PC-9 (cell line): ENCODE measurements around the gene KLK5.

Experiments
- EZH2 ChIP-seq: fragments of 200-600 bp; sonication (generic); IDR thresholded peaks from 2 replicates; pipeline ENCODE4 v1.8.0; 2017; ENCODE audit warnings: antibody characterized with exemption, low read depth
- TF ChIP-seq, protein P1 (sequence below): fragments of 200-600 bp; sonication (generic); conservative IDR thresholded peaks from 2 replicates; pipeline ENCODE4 v1.6.1; 2017; ENCODE audit warnings: mixed run types, antibody characterized with exemption, mild to moderate bottlenecking, moderate library complexity

DNA sequence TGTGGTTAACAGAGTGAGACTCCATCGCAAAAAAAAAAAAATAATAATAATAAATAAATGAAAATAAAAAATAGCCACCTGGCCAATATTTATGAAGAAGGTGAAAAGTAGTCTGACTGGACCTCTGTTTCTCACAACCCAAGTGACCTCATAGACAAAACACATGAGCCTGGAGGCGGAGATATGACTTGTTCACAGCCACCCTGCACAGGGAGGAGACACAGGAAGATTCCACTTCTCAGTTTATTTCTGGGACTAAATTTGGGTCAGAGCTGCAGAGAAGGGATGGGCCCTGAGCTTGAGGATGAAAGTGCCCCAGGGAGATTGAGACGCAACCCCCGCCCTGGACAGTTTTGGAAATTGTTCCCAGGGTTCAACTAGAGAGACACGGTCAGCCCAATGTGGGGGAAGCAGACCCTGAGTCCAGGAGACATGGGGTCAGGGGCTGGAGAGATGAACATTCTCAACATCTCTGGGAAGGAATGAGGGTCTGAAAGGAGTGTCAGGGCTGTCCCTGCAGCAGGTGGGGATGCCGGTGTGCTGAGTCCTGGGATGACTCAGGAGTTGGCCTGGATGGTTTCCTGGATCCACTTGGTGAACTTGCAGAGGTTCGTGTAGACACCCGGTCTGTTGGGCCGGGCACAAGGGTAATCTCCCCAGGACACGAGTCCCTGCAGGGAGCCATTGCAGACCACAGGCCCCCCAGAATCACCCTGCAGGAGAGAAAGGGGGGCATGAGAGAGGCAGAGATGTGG is 9.6 kb downstream of the KLK5 start:
- no peak for TF ChIP-seq EZH2
- TF ChIP-seq, protein P1, sequence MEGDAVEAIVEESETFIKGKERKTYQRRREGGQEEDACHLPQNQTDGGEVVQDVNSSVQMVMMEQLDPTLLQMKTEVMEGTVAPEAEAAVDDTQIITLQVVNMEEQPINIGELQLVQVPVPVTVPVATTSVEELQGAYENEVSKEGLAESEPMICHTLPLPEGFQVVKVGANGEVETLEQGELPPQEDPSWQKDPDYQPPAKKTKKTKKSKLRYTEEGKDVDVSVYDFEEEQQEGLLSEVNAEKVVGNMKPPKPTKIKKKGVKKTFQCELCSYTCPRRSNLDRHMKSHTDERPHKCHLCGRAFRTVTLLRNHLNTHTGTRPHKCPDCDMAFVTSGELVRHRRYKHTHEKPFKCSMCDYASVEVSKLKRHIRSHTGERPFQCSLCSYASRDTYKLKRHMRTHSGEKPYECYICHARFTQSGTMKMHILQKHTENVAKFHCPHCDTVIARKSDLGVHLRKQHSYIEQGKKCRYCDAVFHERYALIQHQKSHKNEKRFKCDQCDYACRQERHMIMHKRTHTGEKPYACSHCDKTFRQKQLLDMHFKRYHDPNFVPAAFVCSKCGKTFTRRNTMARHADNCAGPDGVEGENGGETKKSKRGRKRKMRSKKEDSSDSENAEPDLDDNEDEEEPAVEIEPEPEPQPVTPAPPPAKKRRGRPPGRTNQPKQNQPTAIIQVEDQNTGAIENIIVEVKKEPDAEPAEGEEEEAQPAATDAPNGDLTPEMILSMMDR: no peak
